DOHH2 (cell line): ENCODE data around the gene PGM2.

ENCODE experiments used
- H3F3A ChIP-seq: fragments of 200-600 bp; sonication (generic), shearing (Covaris generic); 2 replicates; pipeline ENCODE4 v1.6.0; 2016; ENCODE audit warnings: antibody characterized with exemption, mild to moderate bottlenecking; ENCODE audit not compliant: control insufficient read depth, insufficient read depth
- H3K27ac ChIP-seq: fragments of 200-600 bp; sonication (generic); 2 replicates; pipeline ENCODE4 v1.5.1; 2014; ENCODE audit warnings: low read depth, mild to moderate bottlenecking, low read length, moderate library complexity
- H3K27me3 ChIP-seq: fragments of 200-600 bp; sonication (generic); 2 replicates; pipeline ENCODE4 v1.6.1; 2014; ENCODE audit warnings: mild to moderate bottlenecking, low read length, mixed read lengths; ENCODE audit not compliant: control insufficient read depth
- H3K36me3 ChIP-seq: fragments of 200-600 bp; sonication (generic); 2 replicates; pipeline ENCODE4 v1.6.1; 2014; ENCODE audit warnings: mild to moderate bottlenecking, low read length, moderate library complexity, mixed read lengths; ENCODE audit not compliant: control insufficient read depth
- H3K4me1 ChIP-seq: fragments of 200-600 bp; sonication (generic); 2 replicates; pipeline ENCODE4 v1.6.1; 2014; ENCODE audit warnings: mild to moderate bottlenecking, low read length, mixed read lengths; ENCODE audit not compliant: control insufficient read depth
- H3K4me2 ChIP-seq: fragments of 200-600 bp; sonication (generic); 2 replicates; pipeline ENCODE4 v1.6.0; 2014; ENCODE audit warnings: mild to moderate bottlenecking, low read length, moderate library complexity
- H3K4me3 ChIP-seq: fragments of 200-600 bp; sonication (generic); 2 replicates; pipeline ENCODE4 v1.5.1; 2014; ENCODE audit warnings: mild to moderate bottlenecking, low read length, mixed read lengths
- H3K79me2 ChIP-seq: fragments of 200-600 bp; sonication (generic); 2 replicates; pipeline ENCODE4 v1.6.1; 2014; ENCODE audit warnings: mild to moderate bottlenecking, low read length, mixed read lengths; ENCODE audit not compliant: control insufficient read depth
- H3K9me2 ChIP-seq: fragments of 200-600 bp; sonication (generic); replicated peaks from 2 replicates; pipeline ENCODE4 v1.6.1; 2014; ENCODE audit warnings: mild to moderate bottlenecking, low read length, mixed read lengths; ENCODE audit not compliant: control insufficient read depth
- H3K9me3 ChIP-seq: fragments of 200-600 bp; sonication (generic); 2 replicates; pipeline ENCODE4 v1.6.1; 2014; ENCODE audit warnings: antibody characterized with exemption, low read length, mixed read lengths; ENCODE audit not compliant: control insufficient read depth, insufficient read depth
- H4K20me1 ChIP-seq: fragments of 200-600 bp; sonication (generic); 2 replicates; pipeline ENCODE4 v1.6.0; 2014; ENCODE audit warnings: low read depth, mild to moderate bottlenecking, antibody characterized with exemption, low read length, moderate library complexity; ENCODE audit not compliant: control insufficient read depth, insufficient read depth
- EZH2phosphoT487 ChIP-seq: fragments of 200-600 bp; sonication (generic); IDR thresholded peaks from 2 replicates; pipeline ENCODE4 v1.6.1; 2017; ENCODE audit warnings: borderline replicate concordance, mild to moderate bottlenecking, antibody characterized with exemption, low read length, moderate library complexity, mixed read lengths
- TF ChIP-seq, protein P1 (sequence below): fragments of 200-600 bp; sonication (generic); IDR thresholded peaks from one replicate; pipeline ENCODE4 v1.5.1; 2014; ENCODE audit warnings: antibody characterized with exemption, mild to moderate bottlenecking, low read depth, low read length; ENCODE audit not compliant: poor library complexity, severe bottlenecking

Gene PGM2

DNA sequence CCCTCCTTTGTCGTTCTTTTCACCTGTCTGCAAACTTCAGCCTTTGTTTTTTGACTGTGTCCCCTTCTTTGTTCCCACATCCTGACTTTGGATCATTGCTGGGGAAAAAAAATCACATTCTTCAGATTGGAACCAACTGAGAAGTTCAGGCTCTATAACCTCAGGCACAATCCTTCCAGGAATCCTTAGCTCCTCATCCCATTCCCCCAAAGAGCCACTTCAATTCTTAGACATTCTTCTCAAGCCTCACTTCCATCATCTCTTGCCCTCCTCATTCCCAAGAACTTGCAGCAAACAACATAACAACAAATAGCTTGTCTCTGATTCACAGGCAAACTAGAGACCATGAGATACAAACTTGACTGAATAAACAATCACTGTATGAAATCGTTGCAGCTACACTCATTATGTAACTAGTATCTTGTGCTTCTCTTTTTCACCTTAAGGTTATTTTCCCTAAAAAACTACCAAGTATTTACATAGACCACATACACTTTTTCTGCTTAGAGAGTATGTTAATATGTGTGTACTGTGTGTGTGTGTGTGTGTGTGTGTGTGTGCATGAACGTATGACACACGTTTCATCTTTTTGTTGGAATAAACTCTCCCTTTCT, 26.4 kb upstream of the PGM2 start:
- no peaks in the 10 kb centered on the region for H3K9me3 ChIP-seq
- peaks cover 4% of the 10 kb centered on the region; the same call in 1 of the 2 replicates for H3K27me3 ChIP-seq
- H3K36me3 ChIP-seq: no peaks in the 10 kb centered on the region
- no peaks in the 10 kb centered on the region for H3K9me2 ChIP-seq
- H3K4me1 ChIP-seq: peaks cover 3% of the 10 kb centered on the region; the same call in 1 of the 2 replicates
- no peaks in the 10 kb centered on the region for H3K79me2 ChIP-seq
- H3K4me3 ChIP-seq: no peak overlapping the region
- no peak for TF ChIP-seq EZH2phosphoT487
- TF ChIP-seq, protein P1, sequence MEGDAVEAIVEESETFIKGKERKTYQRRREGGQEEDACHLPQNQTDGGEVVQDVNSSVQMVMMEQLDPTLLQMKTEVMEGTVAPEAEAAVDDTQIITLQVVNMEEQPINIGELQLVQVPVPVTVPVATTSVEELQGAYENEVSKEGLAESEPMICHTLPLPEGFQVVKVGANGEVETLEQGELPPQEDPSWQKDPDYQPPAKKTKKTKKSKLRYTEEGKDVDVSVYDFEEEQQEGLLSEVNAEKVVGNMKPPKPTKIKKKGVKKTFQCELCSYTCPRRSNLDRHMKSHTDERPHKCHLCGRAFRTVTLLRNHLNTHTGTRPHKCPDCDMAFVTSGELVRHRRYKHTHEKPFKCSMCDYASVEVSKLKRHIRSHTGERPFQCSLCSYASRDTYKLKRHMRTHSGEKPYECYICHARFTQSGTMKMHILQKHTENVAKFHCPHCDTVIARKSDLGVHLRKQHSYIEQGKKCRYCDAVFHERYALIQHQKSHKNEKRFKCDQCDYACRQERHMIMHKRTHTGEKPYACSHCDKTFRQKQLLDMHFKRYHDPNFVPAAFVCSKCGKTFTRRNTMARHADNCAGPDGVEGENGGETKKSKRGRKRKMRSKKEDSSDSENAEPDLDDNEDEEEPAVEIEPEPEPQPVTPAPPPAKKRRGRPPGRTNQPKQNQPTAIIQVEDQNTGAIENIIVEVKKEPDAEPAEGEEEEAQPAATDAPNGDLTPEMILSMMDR: no peak
- no peak overlapping the region for H3K27ac ChIP-seq
- H3K4me2 ChIP-seq: no peak overlapping the region
- no peaks in the 10 kb centered on the region for H4K20me1 ChIP-seq
- no peaks in the 10 kb centered on the region for H3F3A ChIP-seq

DNA sequence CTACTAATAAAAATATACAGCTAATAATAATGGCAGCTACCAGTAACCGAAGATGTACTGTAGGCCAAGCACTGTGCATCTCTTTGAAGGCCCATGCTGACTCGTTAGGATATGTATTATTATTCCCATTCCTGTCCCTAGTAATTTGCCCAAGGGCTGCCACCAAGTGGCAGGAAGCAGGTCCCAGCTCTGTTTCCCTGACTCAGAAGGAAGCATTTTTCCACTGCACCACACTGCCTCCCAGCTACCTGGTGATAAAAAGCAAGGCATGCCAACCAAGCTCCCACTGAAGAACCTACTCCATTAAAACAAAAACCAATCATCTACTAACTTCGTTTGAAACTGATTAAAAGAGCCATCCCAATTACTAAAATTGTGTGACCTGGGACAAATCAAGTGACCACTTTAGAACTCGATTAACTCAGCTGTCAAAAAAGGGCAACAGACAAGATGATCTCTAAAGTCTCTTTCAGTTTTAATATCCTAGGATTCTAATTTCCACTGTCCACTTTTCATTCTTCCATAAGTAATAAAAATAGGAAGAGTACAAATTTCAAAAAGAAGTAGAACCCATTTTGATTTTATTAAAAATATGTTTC, 24.3 kb upstream of the PGM2 start:
- Histone ChIP-seq H3K4me3 (no peak overlapping the region), H3K27ac (no peak overlapping the region), H3K36me3 (no peaks in the 10 kb centered on the region), H3K27me3 (no peaks in the 10 kb centered on the region), H3K4me1 (peaks cover 9% of the 10 kb centered on the region; the same call in 1 of the 2 replicates), H3K9me3 (no peaks in the 10 kb centered on the region), H3K9me2 (no peaks in the 10 kb centered on the region), H4K20me1 (no peaks in the 10 kb centered on the region), H3K4me2 (no peak overlapping the region), H3F3A (no peaks in the 10 kb centered on the region), H3K79me2 (no peaks in the 10 kb centered on the region)
- TF ChIP-seq, protein P1: peak; percentile 18
- no peak for TF ChIP-seq EZH2phosphoT487

DNA sequence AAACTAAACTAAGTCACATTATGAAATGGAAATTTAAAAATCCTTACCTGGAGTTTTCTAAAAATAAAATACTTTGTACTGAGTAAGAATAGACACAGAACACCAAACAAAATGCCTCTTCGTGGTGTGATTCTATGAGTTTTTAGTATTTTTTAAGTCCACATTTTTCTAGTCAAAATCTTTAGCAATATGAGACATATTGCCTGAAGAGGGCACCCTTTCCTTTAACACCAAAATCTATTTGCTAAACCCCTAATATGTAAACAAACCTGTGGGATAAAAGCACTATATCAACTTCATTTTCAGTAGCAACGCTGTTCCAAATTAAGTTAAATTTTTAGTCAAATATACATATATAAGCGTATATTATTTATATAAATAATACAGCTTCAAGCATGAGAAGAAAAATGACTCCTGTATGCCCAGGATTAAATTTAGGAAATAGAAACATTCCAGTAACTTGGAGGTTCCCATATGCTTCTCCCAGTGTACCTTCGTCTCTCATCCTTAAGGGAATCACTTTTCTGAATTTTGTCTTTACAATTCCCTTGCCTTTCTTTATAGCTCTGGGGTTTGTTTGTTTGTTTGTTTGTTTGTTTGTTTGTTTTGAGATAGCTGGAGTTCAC, 23.0 kb upstream of the PGM2 start:
- no peak overlapping the region for H3K27ac ChIP-seq
- H3K36me3 ChIP-seq: no peaks in the 10 kb centered on the region
- H3K27me3 ChIP-seq: no peaks in the 10 kb centered on the region
- H3K9me2 ChIP-seq: no peaks in the 10 kb centered on the region
- no peak overlapping the region for H3K4me3 ChIP-seq
- TF ChIP-seq EZH2phosphoT487: no peak
- TF ChIP-seq, protein P1: peak; percentile 53
- peaks cover 9% of the 10 kb centered on the region; the same call in 1 of the 2 replicates for H3K4me1 ChIP-seq
- no peaks in the 10 kb centered on the region for H3K79me2 ChIP-seq
- H3K9me3 ChIP-seq: no peaks in the 10 kb centered on the region
- H4K20me1 ChIP-seq: no peaks in the 10 kb centered on the region
- H3F3A ChIP-seq: no peaks in the 10 kb centered on the region
- H3K4me2 ChIP-seq: no peak overlapping the region
